Epithelial cell of esophagus (primary cell): ENCODE data around the gene DEFB110.

Experiments
- DNase-seq: peaks from one replicate; pipeline ENCODE4 v3.0.0; 2010; ENCODE audit warnings: low read depth
- H3K4me3 ChIP-seq: 2 replicates; pipeline ENCODE4 v1.5.1; 2011; ENCODE audit warnings: mild to moderate bottlenecking, low read length, control low read depth
- CTCF ChIP-seq: IDR thresholded peaks from 2 replicates; pipeline ENCODE4 v1.5.1; 2011; ENCODE audit warnings: low read depth, mild to moderate bottlenecking, low read length, control low read depth, inconsistent platforms; ENCODE audit not compliant: insufficient read depth; ENCODE audit errors: missing control alignments

The DEFB110 gene

GRCh38 chr6:49986551-49986950 lies 35.2 kb downstream of the DEFB110 start:
- DNase-seq: no peak
- no peak for TF ChIP-seq CTCF
- no peak overlapping the region for H3K4me3 ChIP-seq

DNA sequence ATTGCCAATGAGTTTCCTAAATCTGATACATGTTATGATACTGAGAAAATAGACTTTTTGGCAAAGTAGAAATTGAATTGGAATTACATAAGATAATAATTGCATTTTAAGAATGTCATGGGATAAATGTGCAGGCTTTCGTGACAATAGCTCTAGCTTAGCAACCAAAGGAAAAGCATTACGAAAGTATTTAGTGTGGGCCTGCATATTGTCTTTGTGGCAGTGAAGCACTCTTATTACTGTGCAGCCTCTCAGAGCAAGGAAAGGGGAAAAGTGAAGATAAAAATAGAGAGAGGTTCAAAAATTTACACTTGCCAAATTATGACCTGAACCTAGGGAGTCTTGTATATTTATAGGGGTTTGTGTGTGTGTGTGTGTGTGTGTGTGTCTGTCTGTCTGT lies 39.7 kb downstream of the DEFB110 start:
- no peak for TF ChIP-seq CTCF
- DNase-seq: no peak
- H3K4me3 ChIP-seq: no peak overlapping the region

GRCh38 chr6:49980898-49981297 lies 40.9 kb downstream of the DEFB110 start:
- no peak for TF ChIP-seq CTCF
- no peak overlapping the region for H3K4me3 ChIP-seq
- DNase-seq: peak; percentile 43

- no peak for DNase-seq
- TF ChIP-seq CTCF: no peak
- H3K4me3 ChIP-seq: no peak overlapping the region
Measured at GRCh38 chr6:49979584-49979983, 42.2 kb downstream of the DEFB110 start.

- no peak for DNase-seq
- H3K4me3 ChIP-seq: no peak overlapping the region
- no peak for TF ChIP-seq CTCF
Measured at GRCh38 chr6:49978332-49979226, 43.2 kb downstream of the DEFB110 start.

DNA sequence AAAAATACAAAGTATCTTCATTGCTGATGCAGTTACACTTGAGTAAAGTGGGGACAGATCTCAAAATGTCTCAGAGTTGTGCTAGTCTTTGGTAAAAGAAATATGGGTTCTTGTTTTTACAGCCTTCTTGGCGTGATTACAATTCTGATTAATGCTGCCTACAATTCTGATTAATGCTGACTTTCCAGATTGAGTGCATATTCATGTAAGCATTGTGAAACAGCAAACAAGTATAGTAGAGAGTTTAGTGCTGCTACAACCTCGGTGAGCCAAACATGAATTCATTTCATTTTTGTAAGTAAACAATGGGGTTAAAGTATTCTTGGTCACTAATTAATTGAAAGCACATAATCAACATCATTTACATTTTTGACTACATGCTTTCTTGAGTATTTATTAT lies 52.2 kb downstream of the DEFB110 start, which contains the start of gene DEFB113:
Gene DEFB113, minus strand, starts transcription at position 21 of the 400 bp plus-strand sequence. Its CDS starts 0 bp downstream, at position 21.
- no peak within 1 kb of the TSS for H3K4me3 ChIP-seq
- peak; percentile 38 for DNase-seq
- TF ChIP-seq CTCF: no peak
